ENCODE measurements around the gene PRKRA.

Gene PRKRA

GRCh38 chr2:178403671-178404306, 47.2 kb downstream of the PRKRA start:
- Histone ChIP-seq H3K79me2 (ENCODE audit: insufficient read depth, low read length) (no peaks in the 10 kb centered on the region), H3K27me3 (ENCODE audit: low read length) (no peaks in the 10 kb centered on the region), H3F3A (ENCODE audit: insufficient read depth) (no peaks in the 10 kb centered on the region), H3K27ac (ENCODE audit: low read depth, low read length) (no peak overlapping the region), H3K9me2 (replicated peaks; ENCODE audit: insufficient read depth, low read length) (no peaks in the 10 kb centered on the region), H3K4me2 (ENCODE audit: low read depth, low read length, poor library complexity, severe bottlenecking) (no peak overlapping the region), H3K36me3 (ENCODE audit: low read length) (no peaks in the 10 kb centered on the region), H4K20me1 (ENCODE audit: low read depth, low read length) (no peaks in the 10 kb centered on the region), H3K9ac (ENCODE audit: low read length) (no peak overlapping the region), H3K9me3 (ENCODE audit: insufficient read depth, low read length) (no peaks in the 10 kb centered on the region), H2AFZ (ENCODE audit: low read depth, low read length, severe bottlenecking) (no peak overlapping the region), H3K4me3 (ENCODE audit: insufficient read depth, low read length, poor library complexity, severe bottlenecking) (no peak overlapping the region)
- TF ChIP-seq EZH2phosphoT487 (conservative IDR thresholded peaks at IDR 0.05; ENCODE audit: low read length): no peak
- TF ChIP-seq CTCF (IDR thresholded peaks at IDR 0.05; ENCODE audit: insufficient read depth, low read length, poor library complexity, severe bottlenecking): no peak

GRCh38 chr2:178401994-178402437, 49.0 kb downstream of the PRKRA start:
- no peaks in the 10 kb centered on the region for H4K20me1 ChIP-seq (ENCODE audit: low read depth, low read length)
- no peaks in the 10 kb centered on the region for H3K79me2 ChIP-seq (ENCODE audit: insufficient read depth, low read length)
- H3K4me2 ChIP-seq (ENCODE audit: low read depth, low read length, poor library complexity, severe bottlenecking): no peak overlapping the region
- no peaks in the 10 kb centered on the region for H3K36me3 ChIP-seq (ENCODE audit: low read length)
- no peaks in the 10 kb centered on the region for H3K9me2 ChIP-seq (replicated peaks; ENCODE audit: insufficient read depth, low read length)
- no peak overlapping the region for H2AFZ ChIP-seq (ENCODE audit: low read depth, low read length, severe bottlenecking)
- TF ChIP-seq CTCF (IDR thresholded peaks at IDR 0.05; ENCODE audit: insufficient read depth, low read length, poor library complexity, severe bottlenecking) (no peak), EZH2phosphoT487 (conservative IDR thresholded peaks at IDR 0.05; ENCODE audit: low read length) (no peak)
- H3K9me3 ChIP-seq (ENCODE audit: insufficient read depth, low read length): no peaks in the 10 kb centered on the region
- no peak overlapping the region for H3K9ac ChIP-seq (ENCODE audit: low read length)
- no peaks in the 10 kb centered on the region for H3K27me3 ChIP-seq (ENCODE audit: low read length)
- no peak overlapping the region for H3K4me3 ChIP-seq (ENCODE audit: insufficient read depth, low read length, poor library complexity, severe bottlenecking)
- no peak overlapping the region for H3K27ac ChIP-seq (ENCODE audit: low read depth, low read length)
- H3F3A ChIP-seq (ENCODE audit: insufficient read depth): no peaks in the 10 kb centered on the region

GRCh38 chr2:178397002-178397605, 53.9 kb downstream of the PRKRA start:
- no peaks in the 10 kb centered on the region for H3K9me2 ChIP-seq (replicated peaks; ENCODE audit: insufficient read depth, low read length)
- H3K9ac ChIP-seq (ENCODE audit: low read length): no peak overlapping the region
- H3K4me2 ChIP-seq (ENCODE audit: low read depth, low read length, poor library complexity, severe bottlenecking): no peak overlapping the region
- H3K27ac ChIP-seq (ENCODE audit: low read depth, low read length): no peak overlapping the region
- no peaks in the 10 kb centered on the region for H3K27me3 ChIP-seq (ENCODE audit: low read length)
- no peaks in the 10 kb centered on the region for H4K20me1 ChIP-seq (ENCODE audit: low read depth, low read length)
- no peak overlapping the region for H3K4me3 ChIP-seq (ENCODE audit: insufficient read depth, low read length, poor library complexity, severe bottlenecking)
- no peaks in the 10 kb centered on the region for H3F3A ChIP-seq (ENCODE audit: insufficient read depth)
- no peaks in the 10 kb centered on the region for H3K36me3 ChIP-seq (ENCODE audit: low read length)
- TF ChIP-seq EZH2phosphoT487 (conservative IDR thresholded peaks at IDR 0.05; ENCODE audit: low read length): no peak
- TF ChIP-seq CTCF (IDR thresholded peaks at IDR 0.05; ENCODE audit: insufficient read depth, low read length, poor library complexity, severe bottlenecking): peak; percentile 59
- no peak overlapping the region for H2AFZ ChIP-seq (ENCODE audit: low read depth, low read length, severe bottlenecking)
- no peaks in the 10 kb centered on the region for H3K9me3 ChIP-seq (ENCODE audit: insufficient read depth, low read length)
- no peaks in the 10 kb centered on the region for H3K79me2 ChIP-seq (ENCODE audit: insufficient read depth, low read length)
